Activated CD8-positive, alpha-beta memory T cell treated with anti-CD3 and anti-CD28 coated beads, Interleukin-2, amount 50 U/mL, for 48 hours (primary cell): ENCODE data around the gene HDHD2.
A peak's percentile ranks its signal among the peaks of the same experiment; 100 is the strongest.
"Not testable (repeated sequence)": the region's sequence is repeated elsewhere in the genome, so short reads cannot be mapped to it uniquely, and the experiment has no call there.

Experiments
- DNase-seq: peaks from one replicate; pipeline ENCODE4 v3.0.0-alpha.2; 2020

The HDHD2 gene

GRCh38 chr18:47150029-47150823 is at the start of gene HDHD2:
HDHD2 (minus strand) TSS chr18:47150500; CDS start chr18:47136439, 14,061 bp downstream.
- DNase-seq: peak; percentile 91

- not testable (repeated sequence) for DNase-seq
These were observed 45.7 kb upstream of the HDHD2 start for GRCh38 chr18:47195961-47196360.

- no peak for DNase-seq
These were observed 41.7 kb upstream of the HDHD2 start for GRCh38 chr18:47191961-47192360.

- DNase-seq: no peak
These were observed 37.4 kb upstream of the HDHD2 start for GRCh38 chr18:47187721-47188120.

GRCh38 chr18:47184419-47185050 is 34.2 kb upstream of the HDHD2 start:
- no peak for DNase-seq

- DNase-seq: not testable (repeated sequence)
These were observed 31.9 kb upstream of the HDHD2 start for GRCh38 chr18:47182156-47182555.

GRCh38 chr18:47180765-47181164 is 30.5 kb upstream of the HDHD2 start:
- DNase-seq: no peak

GRCh38 chr18:47179520-47179919 is 29.2 kb upstream of the HDHD2 start:
- DNase-seq: no peak

GRCh38 chr18:47175898-47176575 is 25.7 kb upstream of the HDHD2 start, which contains the start of gene IER3IP1:
IER3IP1 (minus strand) TSS chr18:47176364; CDS start chr18:47176277, 87 bp downstream.
- peak; percentile 92 for DNase-seq

- DNase-seq: no peak
These were observed 25.1 kb upstream of the HDHD2 start for GRCh38 chr18:47175283-47175897.

GRCh38 chr18:47174545-47175116 is 24.3 kb upstream of the HDHD2 start:
- DNase-seq: no peak

- no peak for DNase-seq
These were observed 22.2 kb upstream of the HDHD2 start for GRCh38 chr18:47172476-47172875.

- no peak for DNase-seq
These were observed 18.6 kb upstream of the HDHD2 start for GRCh38 chr18:47168913-47169312.

GRCh38 chr18:47168509-47168908 is 18.2 kb upstream of the HDHD2 start:
- no peak for DNase-seq

- no peak for DNase-seq
These were observed 16.0 kb upstream of the HDHD2 start for GRCh38 chr18:47166294-47166693.

- no peak for DNase-seq
These were observed 12.9 kb upstream of the HDHD2 start for GRCh38 chr18:47163241-47163640.

GRCh38 chr18:47160256-47160655 is 10.0 kb upstream of the HDHD2 start:
- no peak for DNase-seq

- not testable (repeated sequence) for DNase-seq
These were observed 8.1 kb upstream of the HDHD2 start for GRCh38 chr18:47158404-47158803.

- no peak for DNase-seq
These were observed 1.1 kb upstream of the HDHD2 start for GRCh38 chr18:47151439-47151838.

GRCh38 chr18:47150824-47151366 is 595 bp upstream of the HDHD2 start:
- DNase-seq: peak; percentile 62

GRCh38 chr18:47149457-47150028 is 757 bp downstream of the HDHD2 start:
- no peak for DNase-seq

GRCh38 chr18:47146206-47146605 is 4.1 kb downstream of the HDHD2 start:
- no peak for DNase-seq
